HG02852 (cell line): ENCODE data around the gene NECTIN3.

Experiments used
- ATAC-seq: cut with Tn5 transposase; IDR thresholded peaks from one replicate; pipeline ENCODE4 v1.9.1; 2021; ENCODE audit warnings: mild to moderate bottlenecking, moderate library complexity; ENCODE audit not compliant: unreplicated experiment

The NECTIN3 gene

GRCh38 chr3:111194048-111194447, 122.4 kb downstream of the NECTIN3 start:
- no peak for ATAC-seq

DNA sequence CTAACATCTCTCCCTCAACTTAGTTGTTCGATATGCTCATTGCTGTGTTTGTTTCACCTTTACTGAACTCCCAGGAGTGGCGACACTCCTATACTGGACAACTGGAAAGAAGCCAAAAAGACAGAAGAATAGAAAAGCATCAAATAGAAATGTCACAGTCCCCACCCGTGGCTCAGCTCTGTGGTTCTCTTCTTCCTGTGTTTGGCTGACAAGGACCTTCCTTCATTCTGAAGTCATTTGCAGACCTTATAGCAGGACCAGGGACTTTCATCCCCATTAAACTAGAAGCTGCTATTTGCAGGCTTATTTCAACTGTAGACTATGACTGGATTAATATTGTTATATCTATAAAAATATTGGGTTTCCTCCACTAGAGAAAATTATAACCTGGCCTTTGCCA, 125.9 kb downstream of the NECTIN3 start:
- ATAC-seq: no peak

DNA sequence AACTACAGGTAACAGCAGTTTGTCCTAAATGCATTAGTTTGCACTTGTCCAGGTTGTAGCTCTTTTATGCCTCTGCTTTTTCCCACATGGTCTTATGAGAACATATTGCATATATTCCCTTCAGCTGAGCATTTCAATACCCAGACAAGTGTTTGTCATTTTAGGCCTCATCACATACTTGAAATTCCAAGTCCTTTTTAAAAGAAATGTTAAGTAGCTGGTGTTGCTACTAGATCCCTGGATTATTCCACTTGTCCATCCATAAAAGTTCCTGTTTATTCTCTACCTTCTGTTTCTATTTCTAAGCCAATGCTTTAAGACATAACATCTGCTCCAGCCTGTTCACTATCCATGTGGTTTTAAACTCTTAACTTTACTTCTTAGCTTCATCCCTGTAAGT, 128.4 kb downstream of the NECTIN3 start:
- ATAC-seq: no peak

DNA sequence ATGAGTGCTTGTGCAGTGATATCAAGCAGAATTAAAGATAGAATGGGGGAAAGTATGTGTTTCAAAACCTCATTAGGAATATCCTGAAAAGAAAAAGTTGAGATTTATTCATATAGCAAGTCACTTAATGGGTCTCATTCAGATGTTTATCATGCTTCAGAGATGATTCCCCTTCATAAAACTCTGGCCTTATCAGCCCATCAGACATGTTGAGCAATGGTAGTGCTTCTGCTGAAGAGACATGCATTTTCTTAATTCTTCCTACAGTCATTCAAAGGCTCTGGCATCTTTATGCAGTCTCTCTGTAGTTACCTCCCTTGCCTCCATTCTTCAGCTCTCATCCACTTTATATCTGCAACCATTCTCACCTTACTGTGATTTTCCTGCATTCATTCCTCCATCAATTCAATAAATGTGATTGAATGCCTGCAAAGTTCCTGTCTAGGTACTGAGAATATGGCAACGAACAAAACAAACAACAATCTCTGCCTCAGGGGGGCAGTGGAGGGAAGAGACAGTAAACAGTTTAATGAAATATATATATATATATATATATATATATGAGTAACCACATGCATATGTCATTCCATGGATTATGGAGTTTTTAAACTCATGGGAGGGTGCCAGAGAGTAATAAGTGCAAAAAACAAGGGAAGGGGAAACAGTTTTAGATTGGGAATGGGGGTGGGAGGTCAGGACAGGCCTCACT, 138.5 kb downstream of the NECTIN3 start:
- ATAC-seq: no peak

GRCh38 chr3:111210866-111211564, 139.4 kb downstream of the NECTIN3 start:
- ATAC-seq: no peak

DNA sequence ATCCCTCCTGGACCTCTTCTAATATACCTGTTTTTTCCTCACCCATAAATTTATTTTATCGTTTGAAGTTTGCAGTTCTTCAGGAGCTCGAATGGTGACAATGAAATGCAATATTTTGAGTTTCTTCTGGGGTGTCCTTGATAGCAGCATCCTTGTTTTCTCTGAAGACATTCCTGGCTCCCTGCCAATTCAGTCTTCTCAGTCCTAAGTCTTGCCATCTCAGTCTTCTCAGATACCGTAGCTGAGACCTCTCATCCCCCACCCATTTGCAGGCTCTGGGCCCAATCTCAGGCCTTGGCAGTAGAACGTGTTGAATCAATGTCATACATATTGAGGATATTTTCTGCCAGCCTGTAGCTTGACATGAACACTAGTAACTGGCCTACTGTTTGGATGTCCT, 140.9 kb downstream of the NECTIN3 start:
- ATAC-seq: no peak

DNA sequence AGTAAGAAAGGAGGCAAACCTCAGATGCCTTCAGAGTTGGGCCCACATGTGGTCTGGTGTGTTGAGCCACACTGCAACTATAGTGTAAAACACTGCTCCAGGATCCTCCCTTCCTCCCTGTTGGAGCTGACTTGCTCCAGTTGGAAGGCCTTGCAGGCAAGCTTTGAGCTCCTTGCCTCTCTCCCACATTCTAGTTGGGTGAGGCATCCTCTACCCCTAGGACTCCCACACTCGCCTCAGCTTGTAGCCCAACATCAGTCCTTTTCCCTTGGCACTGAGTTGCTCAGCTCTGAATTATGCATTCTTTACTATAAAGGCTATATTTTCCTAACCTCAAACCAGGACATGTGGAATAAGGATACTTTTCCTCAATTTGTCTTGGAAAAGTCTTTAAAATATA, 143.9 kb downstream of the NECTIN3 start:
- no peak for ATAC-seq

- ATAC-seq: no peak
Observed at GRCh38 chr3:111218615-111219014, 147.0 kb downstream of the NECTIN3 start.

GRCh38 chr3:111227216-111227615, 155.6 kb downstream of the NECTIN3 start:
- no peak for ATAC-seq

GRCh38 chr3:111229301-111229700, 157.7 kb downstream of the NECTIN3 start:
- no peak for ATAC-seq

DNA sequence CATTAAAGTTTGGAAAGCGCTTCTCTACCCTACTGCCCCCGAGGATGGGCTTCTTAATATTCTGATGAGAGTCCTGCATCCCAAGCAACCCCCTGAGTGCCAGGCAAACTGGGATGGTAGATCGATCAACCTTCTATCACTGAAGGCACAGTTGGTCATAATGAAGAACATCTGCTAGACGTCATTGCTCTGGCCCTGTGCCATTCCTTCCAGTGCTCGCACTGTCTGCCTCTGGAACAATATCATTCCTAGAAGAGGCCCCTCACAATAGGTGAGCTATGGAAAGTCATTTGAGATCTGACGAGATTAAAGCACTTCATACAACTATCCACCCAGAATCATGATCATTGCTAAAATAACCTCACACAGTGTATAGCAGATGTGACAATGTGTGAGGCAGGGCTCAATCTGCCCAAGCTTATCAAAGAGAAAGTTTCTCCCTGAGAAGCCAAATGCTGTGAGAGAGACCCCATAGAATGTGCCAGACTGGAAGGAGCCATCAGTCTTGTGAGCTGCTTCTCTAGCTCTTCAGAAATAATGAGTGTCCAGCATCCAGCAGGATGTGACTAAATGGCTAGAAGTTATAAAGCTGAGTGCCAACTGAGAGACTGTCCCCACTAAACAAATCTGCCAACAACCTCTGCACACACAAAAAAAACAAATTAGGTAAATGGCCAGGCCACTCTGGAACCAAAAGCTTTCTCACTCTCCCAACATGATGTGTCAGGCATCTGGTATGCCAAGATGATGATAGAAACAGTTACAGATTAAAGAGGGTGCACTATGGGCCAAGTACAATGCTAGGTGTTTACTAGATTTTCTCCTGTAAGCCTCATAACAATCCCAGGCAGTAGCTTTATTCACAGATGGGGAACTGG, 165.5 kb downstream of the NECTIN3 start:
- ATAC-seq: no peak

DNA sequence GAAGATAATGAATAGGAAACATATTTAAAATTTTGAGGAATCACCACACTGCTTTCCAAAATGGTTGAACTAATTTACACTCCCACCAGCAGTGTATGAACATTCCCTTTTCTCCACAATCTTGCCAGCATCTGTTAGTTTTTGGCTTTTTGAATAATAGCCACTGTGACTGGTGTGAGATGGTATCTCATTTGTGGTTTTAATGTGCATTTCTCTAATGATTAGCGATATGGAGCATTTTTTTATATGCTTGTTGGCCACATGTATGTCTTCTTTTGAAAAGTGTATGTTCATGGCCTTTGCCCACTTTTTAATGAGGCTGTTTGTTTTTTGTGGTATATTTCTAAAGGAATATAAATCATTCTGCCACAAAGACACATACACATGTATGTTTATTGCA, 166.3 kb downstream of the NECTIN3 start:
- ATAC-seq: no peak

- ATAC-seq: peak; percentile 98
Observed at GRCh38 chr3:111238885-111239284, 167.3 kb downstream of the NECTIN3 start.

DNA sequence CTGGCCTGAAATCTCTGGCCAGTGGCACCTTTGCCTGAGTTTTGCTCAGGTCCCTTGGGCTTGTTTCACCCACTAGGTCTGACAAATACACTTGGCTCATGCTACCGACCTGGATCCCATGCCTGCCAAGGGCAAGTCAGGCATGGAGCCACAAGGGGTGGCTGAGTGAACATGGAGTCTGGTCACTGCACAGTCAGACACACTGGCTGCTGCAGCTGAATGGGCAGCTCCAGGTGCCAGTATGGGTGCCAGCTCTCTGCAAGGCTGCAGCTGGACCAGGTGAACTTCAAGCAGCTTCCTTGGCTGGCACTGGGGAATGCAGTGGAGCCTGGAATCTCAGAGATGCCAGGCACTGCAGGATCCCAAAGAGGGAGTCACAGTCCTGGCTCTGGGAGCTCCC, 170.3 kb downstream of the NECTIN3 start:
- no peak for ATAC-seq
